Osteocyte (in vitro differentiated cells): ENCODE results near the gene PRKN. TPM values are rescaled to one million over a fixed set of nuclear protein-coding genes. Genes with fewer than 3 reads are reported as not detected.
A peak's percentile ranks its signal among the peaks of the same experiment; 100 is the strongest.

Source experiments
- DNase-seq: peaks from one replicate; pipeline ENCODE4 v3.0.0; 2021; ENCODE audit warnings: mixed read lengths; ENCODE audit not compliant: unreplicated experiment; ENCODE audit errors: extremely low spot score
- H3K27ac Mint-ChIP-seq: one replicate; pipeline ENCODE4 v1.8.0; 2021; ENCODE audit warnings: mild to moderate bottlenecking, mixed read lengths; ENCODE audit not compliant: unreplicated experiment
- H3K27me3 Mint-ChIP-seq: one replicate; pipeline ENCODE4 v1.8.0; 2021; ENCODE audit warnings: mixed read lengths; ENCODE audit not compliant: unreplicated experiment
- H3K36me3 Mint-ChIP-seq: one replicate; pipeline ENCODE4 v1.8.0; 2021; ENCODE audit warnings: mixed read lengths; ENCODE audit not compliant: unreplicated experiment
- H3K4me1 Mint-ChIP-seq: one replicate; pipeline ENCODE4 v1.8.0; 2021; ENCODE audit warnings: mixed read lengths; ENCODE audit not compliant: unreplicated experiment
- H3K4me3 Mint-ChIP-seq: one replicate; pipeline ENCODE4 v1.8.0; 2021; ENCODE audit warnings: mild to moderate bottlenecking, moderate library complexity, mixed read lengths; ENCODE audit not compliant: unreplicated experiment
- H3K9me3 Mint-ChIP-seq: one replicate; pipeline ENCODE4 v1.8.0; 2021; ENCODE audit warnings: mixed read lengths; ENCODE audit not compliant: unreplicated experiment
- total RNA-seq: library from RNA; stranded (reverse); gene quantifications from 2 replicates; pipeline ENCODE4 v1.2.1, GENCODE V29; 2021
- TF ChIP-seq, protein P1 (sequence below): fragments of 200-600 bp; sonication (generic); IDR thresholded peaks from 2 replicates; pipeline ENCODE4 v1.5.0; 2021; ENCODE audit warnings: antibody characterized with exemption, mild to moderate bottlenecking, moderate library complexity

Gene PRKN
- total RNA-seq, 1 donor from 2014 or later: 13.4 TPM

- peak overlapping the region; percentile 69 for H3K27ac Mint-ChIP-seq
- H3K36me3 Mint-ChIP-seq: no peaks in the 10 kb centered on the region
- no peaks in the 10 kb centered on the region for H3K9me3 Mint-ChIP-seq
- peaks cover 32% of the 10 kb centered on the region for H3K4me1 Mint-ChIP-seq
- H3K27me3 Mint-ChIP-seq: no peaks in the 10 kb centered on the region
- TF ChIP-seq, protein P1, sequence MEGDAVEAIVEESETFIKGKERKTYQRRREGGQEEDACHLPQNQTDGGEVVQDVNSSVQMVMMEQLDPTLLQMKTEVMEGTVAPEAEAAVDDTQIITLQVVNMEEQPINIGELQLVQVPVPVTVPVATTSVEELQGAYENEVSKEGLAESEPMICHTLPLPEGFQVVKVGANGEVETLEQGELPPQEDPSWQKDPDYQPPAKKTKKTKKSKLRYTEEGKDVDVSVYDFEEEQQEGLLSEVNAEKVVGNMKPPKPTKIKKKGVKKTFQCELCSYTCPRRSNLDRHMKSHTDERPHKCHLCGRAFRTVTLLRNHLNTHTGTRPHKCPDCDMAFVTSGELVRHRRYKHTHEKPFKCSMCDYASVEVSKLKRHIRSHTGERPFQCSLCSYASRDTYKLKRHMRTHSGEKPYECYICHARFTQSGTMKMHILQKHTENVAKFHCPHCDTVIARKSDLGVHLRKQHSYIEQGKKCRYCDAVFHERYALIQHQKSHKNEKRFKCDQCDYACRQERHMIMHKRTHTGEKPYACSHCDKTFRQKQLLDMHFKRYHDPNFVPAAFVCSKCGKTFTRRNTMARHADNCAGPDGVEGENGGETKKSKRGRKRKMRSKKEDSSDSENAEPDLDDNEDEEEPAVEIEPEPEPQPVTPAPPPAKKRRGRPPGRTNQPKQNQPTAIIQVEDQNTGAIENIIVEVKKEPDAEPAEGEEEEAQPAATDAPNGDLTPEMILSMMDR: no peak
- no peak overlapping the region for H3K4me3 Mint-ChIP-seq
- DNase-seq: no peak
Observed at GRCh38 chr6:161744211-161745067, 983.1 kb downstream of the PRKN start.

GRCh38 chr6:161743509-161744178 lies 983.9 kb downstream of the PRKN start:
- H3K36me3 Mint-ChIP-seq: no peaks in the 10 kb centered on the region
- TF ChIP-seq, protein P1: no peak
- no peaks in the 10 kb centered on the region for H3K9me3 Mint-ChIP-seq
- peaks cover 32% of the 10 kb centered on the region for H3K4me1 Mint-ChIP-seq
- H3K27me3 Mint-ChIP-seq: no peaks in the 10 kb centered on the region
- H3K4me3 Mint-ChIP-seq: no peak overlapping the region
- H3K27ac Mint-ChIP-seq: peak overlapping the region; percentile 69
- DNase-seq: no peak

DNA sequence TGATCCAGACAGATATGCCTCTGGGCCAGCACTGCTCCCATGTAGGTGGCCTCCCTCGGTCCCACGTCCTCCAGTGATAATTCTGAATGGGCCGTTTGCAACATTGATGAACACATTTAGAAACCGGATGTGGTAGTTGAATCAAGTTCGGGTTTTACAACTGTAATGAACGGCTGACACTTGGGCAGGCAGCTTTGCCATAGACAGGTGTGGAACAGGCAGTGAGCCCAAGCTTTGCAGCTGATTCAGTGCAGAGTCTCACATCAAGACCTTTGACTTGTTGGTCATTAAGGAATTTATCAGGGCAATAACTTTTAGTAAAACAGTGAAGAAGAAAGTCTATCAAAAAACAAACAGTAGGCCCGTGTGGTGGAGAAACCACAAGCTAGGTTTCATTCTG lies 987.1 kb downstream of the PRKN start:
- no peaks in the 10 kb centered on the region for H3K36me3 Mint-ChIP-seq
- no peak overlapping the region for H3K27ac Mint-ChIP-seq
- DNase-seq: no peak
- TF ChIP-seq, protein P1: no peak
- no peaks in the 10 kb centered on the region for H3K27me3 Mint-ChIP-seq
- no peaks in the 10 kb centered on the region for H3K9me3 Mint-ChIP-seq
- H3K4me1 Mint-ChIP-seq: peaks cover 21% of the 10 kb centered on the region
- H3K4me3 Mint-ChIP-seq: no peak overlapping the region

DNA sequence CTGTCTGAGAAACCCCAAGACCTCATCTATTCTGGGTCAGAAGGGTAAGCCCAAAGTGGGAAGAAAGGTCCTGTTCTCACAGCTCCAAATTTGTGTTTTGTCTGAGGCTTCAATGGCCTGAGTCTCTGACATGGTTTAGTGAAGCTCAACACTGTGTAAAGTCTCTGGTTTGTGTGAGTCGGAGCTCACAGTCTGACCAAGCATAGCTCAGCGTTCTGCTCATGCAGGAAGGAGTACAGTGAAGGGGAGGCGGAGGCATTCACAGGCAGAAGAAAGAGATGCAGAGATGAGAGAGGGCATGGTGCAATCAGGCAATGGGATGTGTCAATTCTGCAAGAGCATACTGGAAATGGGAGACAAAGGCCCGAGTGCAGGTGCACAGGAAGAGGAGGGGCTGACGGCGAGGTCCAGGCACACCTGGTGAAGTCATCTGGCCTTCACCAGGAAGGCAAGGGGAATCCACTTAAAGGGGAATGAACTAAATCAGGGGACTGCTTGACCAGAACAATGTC lies 990.7 kb downstream of the PRKN start:
- no peak overlapping the region for H3K27ac Mint-ChIP-seq
- TF ChIP-seq, protein P1: no peak
- H3K36me3 Mint-ChIP-seq: no peaks in the 10 kb centered on the region
- no peaks in the 10 kb centered on the region for H3K27me3 Mint-ChIP-seq
- H3K4me1 Mint-ChIP-seq: peaks cover 8% of the 10 kb centered on the region
- no peak overlapping the region for H3K4me3 Mint-ChIP-seq
- H3K9me3 Mint-ChIP-seq: no peaks in the 10 kb centered on the region
- DNase-seq: no peak

- Mint-ChIP-seq H3K4me1 (peaks cover 8% of the 10 kb centered on the region), H3K9me3 (no peaks in the 10 kb centered on the region), H3K36me3 (no peaks in the 10 kb centered on the region), H3K27ac (no peak overlapping the region), H3K27me3 (no peaks in the 10 kb centered on the region), H3K4me3 (no peak overlapping the region)
- TF ChIP-seq, protein P1: no peak
- DNase-seq: no peak
Observed at GRCh38 chr6:161736326-161736725, 991.2 kb downstream of the PRKN start.
